ENCODE results near the gene SLC22A24. TPM values are rescaled to one million over a fixed set of nuclear protein-coding genes. Genes with fewer than 3 reads are reported as not detected.

The SLC22A24 gene
- polyA plus RNA-seq, 1 of the 3 experiments (the other 2 are of a cell fraction), result not detected

DNA sequence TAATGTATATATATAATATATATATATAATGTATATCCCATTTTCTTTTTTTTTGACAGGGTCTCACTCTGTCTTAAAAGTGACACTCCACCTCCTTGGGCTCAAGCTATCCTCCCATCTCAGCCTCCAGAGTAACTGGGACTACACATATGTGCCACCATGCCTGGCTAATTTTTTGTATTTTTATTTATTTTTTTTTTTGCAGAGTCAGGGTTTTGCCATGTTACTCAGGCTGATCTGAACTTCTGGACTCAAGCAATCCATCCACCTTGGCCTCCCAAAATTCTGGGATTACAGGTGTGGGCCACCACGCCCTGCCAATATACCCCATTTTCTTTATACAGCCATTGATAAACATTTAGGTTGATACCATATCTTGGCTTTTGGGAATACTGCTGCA lies 33.9 kb upstream of the SLC22A24 start:
- Histone ChIP-seq H2AFZ (ENCODE audit: low read depth) (no peak overlapping the region), H3K9ac (no peak overlapping the region), H3K4me1 (ENCODE audit: control insufficient read depth in 1 of 2, insufficient read depth in 2 of 2, low read depth in 1 of 2, low read length in 1 of 2) (peaks cover 0 to 11% of the 10 kb centered on the region in 2 experiments; a peak in 1 of 4 replicates), H3K36me3 (replicated peaks in 1 of 2; ENCODE audit: control insufficient read depth in 1 of 2, insufficient read depth in 2 of 2, low read length in 1 of 2) (no peaks in the 10 kb centered on the region), H3K27ac (ENCODE audit: low read depth in 2 of 2, low read length in 1 of 2) (no peak overlapping the region), H3K9me2 (no peaks in the 10 kb centered on the region), H3K27me3 (ENCODE audit: insufficient read depth) (no peaks in the 10 kb centered on the region), H3K4me3 (ENCODE audit: low read depth in 2 of 2, low read length in 1 of 2) (no peak overlapping the region), H3F3A (replicated peaks; ENCODE audit: insufficient read depth) (no peaks in the 10 kb centered on the region), H3K9me3 (no peaks in the 10 kb centered on the region), H3K79me2 (ENCODE audit: insufficient read depth) (no peaks in the 10 kb centered on the region), H3K4me2 (no peak overlapping the region), H4K20me1 (ENCODE audit: insufficient read depth) (no peaks in the 10 kb centered on the region)
- no peak for TF ChIP-seq EP300 (IDR thresholded peaks at IDR 0.05; ENCODE audit: borderline replicate concordance in 1 of 2, low read depth in 1 of 2, low read length in 1 of 2)
- TF ChIP-seq, protein P1, sequence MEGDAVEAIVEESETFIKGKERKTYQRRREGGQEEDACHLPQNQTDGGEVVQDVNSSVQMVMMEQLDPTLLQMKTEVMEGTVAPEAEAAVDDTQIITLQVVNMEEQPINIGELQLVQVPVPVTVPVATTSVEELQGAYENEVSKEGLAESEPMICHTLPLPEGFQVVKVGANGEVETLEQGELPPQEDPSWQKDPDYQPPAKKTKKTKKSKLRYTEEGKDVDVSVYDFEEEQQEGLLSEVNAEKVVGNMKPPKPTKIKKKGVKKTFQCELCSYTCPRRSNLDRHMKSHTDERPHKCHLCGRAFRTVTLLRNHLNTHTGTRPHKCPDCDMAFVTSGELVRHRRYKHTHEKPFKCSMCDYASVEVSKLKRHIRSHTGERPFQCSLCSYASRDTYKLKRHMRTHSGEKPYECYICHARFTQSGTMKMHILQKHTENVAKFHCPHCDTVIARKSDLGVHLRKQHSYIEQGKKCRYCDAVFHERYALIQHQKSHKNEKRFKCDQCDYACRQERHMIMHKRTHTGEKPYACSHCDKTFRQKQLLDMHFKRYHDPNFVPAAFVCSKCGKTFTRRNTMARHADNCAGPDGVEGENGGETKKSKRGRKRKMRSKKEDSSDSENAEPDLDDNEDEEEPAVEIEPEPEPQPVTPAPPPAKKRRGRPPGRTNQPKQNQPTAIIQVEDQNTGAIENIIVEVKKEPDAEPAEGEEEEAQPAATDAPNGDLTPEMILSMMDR (IDR thresholded peaks at IDR 0.05), result no peak
- TF ChIP-seq MEF2A (IDR thresholded peaks at IDR 0.05; ENCODE audit: borderline replicate concordance, low read depth), result no peak
- no peak for TF ChIP-seq CHD2 (IDR thresholded peaks at IDR 0.05; ENCODE audit: low read length, partially characterized antibody)
- no peak for TF ChIP-seq TEAD4 (IDR thresholded peaks at IDR 0.05; ENCODE audit: borderline replicate concordance, insufficient read depth)
- TF ChIP-seq FOSL2 (IDR thresholded peaks at IDR 0.05; ENCODE audit: borderline replicate concordance, low read depth), result no peak
- TF ChIP-seq POLR2AphosphoS5 (IDR thresholded peaks at IDR 0.05; ENCODE audit: low read depth, low read length), result no peak
- no peak for TF ChIP-seq EZH2phosphoT487 (IDR thresholded peaks at IDR 0.05; ENCODE audit: borderline replicate concordance, low read depth)
- TF ChIP-seq, protein P2, sequence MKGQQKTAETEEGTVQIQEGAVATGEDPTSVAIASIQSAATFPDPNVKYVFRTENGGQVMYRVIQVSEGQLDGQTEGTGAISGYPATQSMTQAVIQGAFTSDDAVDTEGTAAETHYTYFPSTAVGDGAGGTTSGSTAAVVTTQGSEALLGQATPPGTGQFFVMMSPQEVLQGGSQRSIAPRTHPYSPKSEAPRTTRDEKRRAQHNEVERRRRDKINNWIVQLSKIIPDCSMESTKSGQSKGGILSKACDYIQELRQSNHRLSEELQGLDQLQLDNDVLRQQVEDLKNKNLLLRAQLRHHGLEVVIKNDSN (IDR thresholded peaks at IDR 0.05; ENCODE audit: borderline replicate concordance, low read depth), result no peak
- no peak for TF ChIP-seq RAD21 (IDR thresholded peaks at IDR 0.05; ENCODE audit: low read length)
- DNase-seq, result no peak
- WGBS (ENCODE audit: low lambda C conversion rate), result 6% methylated on average over 1 of the region's 1 CpG
- ChIA-PET POLR2A (no interaction called here), CTCF (interaction anchor here (2.1 kb wide), 1 partner anchor 143 kb away, joined by 7 read pairs; no protein-coding TSS in a partner anchor)

- POLR2A ChIA-PET, result no interaction called here
- Histone ChIP-seq H4K20me1 (ENCODE audit: insufficient read depth) (no peaks in the 10 kb centered on the region), H3K4me2 (0 out of 2 replicates have a peak overlapping the region, but pooled peaks have one; percentile 4), H3K27ac (ENCODE audit: low read depth in 2 of 2, low read length in 1 of 2) (no peak overlapping the region), H3K4me3 (ENCODE audit: low read depth in 2 of 2, low read length in 1 of 2) (no peak overlapping the region), H3K9me2 (no peaks in the 10 kb centered on the region), H3F3A (replicated peaks; ENCODE audit: insufficient read depth) (peaks cover 7% of the 10 kb centered on the region), H3K9ac (no peak overlapping the region), H3K9me3 (no peaks in the 10 kb centered on the region), H3K36me3 (replicated peaks in 1 of 2; ENCODE audit: control insufficient read depth in 1 of 2, insufficient read depth in 2 of 2, low read length in 1 of 2) (no peaks in the 10 kb centered on the region), H3K27me3 (ENCODE audit: insufficient read depth) (no peaks in the 10 kb centered on the region), H3K79me2 (ENCODE audit: insufficient read depth) (no peaks in the 10 kb centered on the region), H3K4me1 (ENCODE audit: control insufficient read depth in 1 of 2, insufficient read depth in 2 of 2, low read depth in 1 of 2, low read length in 1 of 2) (peaks cover 0 to 3% of the 10 kb centered on the region in 2 experiments; a peak in 1 of 4 replicates), H2AFZ (ENCODE audit: low read depth) (no peak overlapping the region)
- no peak for DNase-seq
- 8% methylated on average over 4 of the region's 4 CpGs for WGBS (ENCODE audit: low lambda C conversion rate)
- CTCF ChIA-PET, result no interaction called here
- TF ChIP-seq, protein P3, sequence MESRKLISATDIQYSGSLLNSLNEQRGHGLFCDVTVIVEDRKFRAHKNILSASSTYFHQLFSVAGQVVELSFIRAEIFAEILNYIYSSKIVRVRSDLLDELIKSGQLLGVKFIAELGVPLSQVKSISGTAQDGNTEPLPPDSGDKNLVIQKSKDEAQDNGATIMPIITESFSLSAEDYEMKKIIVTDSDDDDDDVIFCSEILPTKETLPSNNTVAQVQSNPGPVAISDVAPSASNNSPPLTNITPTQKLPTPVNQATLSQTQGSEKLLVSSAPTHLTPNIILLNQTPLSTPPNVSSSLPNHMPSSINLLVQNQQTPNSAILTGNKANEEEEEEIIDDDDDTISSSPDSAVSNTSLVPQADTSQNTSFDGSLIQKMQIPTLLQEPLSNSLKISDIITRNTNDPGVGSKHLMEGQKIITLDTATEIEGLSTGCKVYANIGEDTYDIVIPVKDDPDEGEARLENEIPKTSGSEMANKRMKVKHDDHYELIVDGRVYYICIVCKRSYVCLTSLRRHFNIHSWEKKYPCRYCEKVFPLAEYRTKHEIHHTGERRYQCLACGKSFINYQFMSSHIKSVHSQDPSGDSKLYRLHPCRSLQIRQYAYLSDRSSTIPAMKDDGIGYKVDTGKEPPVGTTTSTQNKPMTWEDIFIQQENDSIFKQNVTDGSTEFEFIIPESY (IDR thresholded peaks at IDR 0.05; ENCODE audit: borderline replicate concordance, low read depth), result no peak
- peak; percentile 42; the same call in 1 of the 2 replicates for TF ChIP-seq NFIC (IDR thresholded peaks at IDR 0.05; ENCODE audit: borderline replicate concordance)
- peak; percentile 34; the same call in 1 of the 2 replicates for TF ChIP-seq FOSL2 (IDR thresholded peaks at IDR 0.05; ENCODE audit: borderline replicate concordance, low read depth)
- TF ChIP-seq TCF12 (IDR thresholded peaks at IDR 0.05), result 0 out of 2 replicates have a peak, but pooled peaks have one; percentile 14
- TF ChIP-seq TAF1 (IDR thresholded peaks at IDR 0.05; ENCODE audit: borderline replicate concordance, low read depth, low read length), result no peak
Measured at GRCh38 chr11:63165706-63166310, 21.8 kb upstream of the SLC22A24 start.

All from SK-N-SH (cell line).